Osteocyte (in vitro differentiated cells): ENCODE data around the gene TTI1. TPM values are rescaled to one million over a fixed set of nuclear protein-coding genes. Genes with fewer than 3 reads are reported as not detected.

ENCODE experiments used
- DNase-seq: peaks from one replicate; pipeline ENCODE4 v3.0.0; 2021; ENCODE audit warnings: mixed read lengths; ENCODE audit not compliant: unreplicated experiment; ENCODE audit errors: extremely low spot score
- H3K27ac Mint-ChIP-seq: one replicate; pipeline ENCODE4 v1.8.0; 2021; ENCODE audit warnings: mild to moderate bottlenecking, mixed read lengths; ENCODE audit not compliant: unreplicated experiment
- H3K27me3 Mint-ChIP-seq: one replicate; pipeline ENCODE4 v1.8.0; 2021; ENCODE audit warnings: mixed read lengths; ENCODE audit not compliant: unreplicated experiment
- H3K36me3 Mint-ChIP-seq: one replicate; pipeline ENCODE4 v1.8.0; 2021; ENCODE audit warnings: mixed read lengths; ENCODE audit not compliant: unreplicated experiment
- H3K4me1 Mint-ChIP-seq: one replicate; pipeline ENCODE4 v1.8.0; 2021; ENCODE audit warnings: mixed read lengths; ENCODE audit not compliant: unreplicated experiment
- H3K4me3 Mint-ChIP-seq: one replicate; pipeline ENCODE4 v1.8.0; 2021; ENCODE audit warnings: mild to moderate bottlenecking, moderate library complexity, mixed read lengths; ENCODE audit not compliant: unreplicated experiment
- H3K9me3 Mint-ChIP-seq: one replicate; pipeline ENCODE4 v1.8.0; 2021; ENCODE audit warnings: mixed read lengths; ENCODE audit not compliant: unreplicated experiment
- CTCF ChIP-seq: fragments of 200-600 bp; sonication (generic); IDR thresholded peaks from 2 replicates; pipeline ENCODE4 v1.5.0; 2021; ENCODE audit warnings: antibody characterized with exemption, mild to moderate bottlenecking, moderate library complexity
- total RNA-seq: library from RNA; stranded (reverse); gene quantifications from 2 replicates; pipeline ENCODE4 v1.2.1, GENCODE V29; 2021

Gene TTI1
- total RNA-seq, 1 donor from 2014 or later, result 16.2 TPM

DNA sequence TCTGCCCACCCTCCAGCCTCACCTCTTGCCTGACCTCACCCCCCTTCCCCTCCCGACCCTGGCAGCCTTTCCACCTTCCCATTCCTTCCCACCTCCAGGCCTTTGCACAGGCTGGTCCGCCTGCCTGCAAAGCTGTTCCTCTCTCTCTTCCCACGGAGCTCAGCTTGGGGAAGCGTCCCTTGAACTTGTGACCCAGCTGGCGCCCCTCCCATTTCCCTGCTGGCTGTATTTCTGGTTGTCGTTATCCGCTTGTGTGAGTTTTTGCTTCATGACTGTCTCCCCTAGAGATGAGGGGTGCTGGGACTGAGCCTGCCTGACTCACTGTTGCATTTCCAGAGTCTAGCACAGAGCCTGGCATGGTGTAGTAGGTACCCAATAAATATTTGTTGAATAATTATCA is 97.8 kb downstream of the TTI1 start:
- Mint-ChIP-seq H3K4me1 (no peaks in the 10 kb centered on the region), H3K27me3 (no peaks in the 10 kb centered on the region), H3K36me3 (peaks cover 6% of the 10 kb centered on the region), H3K4me3 (no peak overlapping the region), H3K9me3 (no peaks in the 10 kb centered on the region), H3K27ac (no peak overlapping the region)
- DNase-seq, result no peak
- no peak for TF ChIP-seq CTCF

- no peaks in the 10 kb centered on the region for H3K4me1 Mint-ChIP-seq
- no peak for DNase-seq
- no peaks in the 10 kb centered on the region for H3K27me3 Mint-ChIP-seq
- no peaks in the 10 kb centered on the region for H3K9me3 Mint-ChIP-seq
- no peak overlapping the region for H3K4me3 Mint-ChIP-seq
- H3K36me3 Mint-ChIP-seq, result peaks cover 8% of the 10 kb centered on the region
- TF ChIP-seq CTCF, result no peak
- H3K27ac Mint-ChIP-seq, result no peak overlapping the region
These were observed 98.5 kb downstream of the TTI1 start for GRCh38 chr20:37934634-37935375.

DNA sequence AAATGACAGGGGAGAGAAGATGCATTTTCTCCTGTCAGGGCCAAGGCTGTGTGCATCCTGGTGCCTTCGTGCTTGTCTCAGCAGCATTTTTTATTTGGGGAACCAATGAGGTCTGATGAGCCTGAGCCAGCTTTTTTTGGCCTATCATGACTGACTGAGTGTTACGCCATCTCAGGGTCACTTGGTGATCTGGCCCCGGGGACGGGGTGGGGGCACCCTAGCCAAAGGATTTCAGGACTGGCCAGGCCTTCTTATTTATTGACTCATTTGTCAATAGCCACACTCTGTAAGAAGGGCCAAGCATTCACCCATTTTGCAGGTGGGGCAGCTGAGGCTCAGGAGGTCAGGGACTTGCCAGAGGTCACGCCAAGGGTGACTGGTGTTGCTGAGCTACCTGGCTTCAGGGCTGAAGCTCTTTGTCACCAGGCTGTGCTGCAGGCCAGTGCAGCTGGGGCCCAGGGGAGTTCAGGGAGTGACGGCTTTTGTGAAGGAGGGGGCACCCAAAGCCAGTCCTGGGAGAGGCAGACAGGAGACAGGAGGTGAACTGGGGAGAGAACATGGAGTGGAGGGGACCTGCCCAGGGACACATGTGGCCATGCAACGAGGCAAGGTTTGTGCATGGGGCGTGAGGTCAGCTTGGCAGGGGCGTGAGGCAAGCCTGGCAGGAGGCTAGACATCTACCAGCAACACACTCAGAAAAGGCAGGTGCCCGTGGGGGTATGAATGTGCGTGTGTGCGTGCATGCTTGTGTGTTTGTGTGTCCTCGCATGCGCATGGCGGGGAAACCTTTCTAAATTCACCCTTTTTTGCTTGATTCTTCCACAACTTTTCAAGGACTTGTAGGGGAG is 99.2 kb downstream of the TTI1 start:
- Mint-ChIP-seq H3K27ac (no peak overlapping the region), H3K36me3 (peaks cover 6% of the 10 kb centered on the region), H3K4me1 (no peaks in the 10 kb centered on the region), H3K4me3 (no peak overlapping the region), H3K27me3 (peaks cover 4% of the 10 kb centered on the region), H3K9me3 (no peaks in the 10 kb centered on the region)
- TF ChIP-seq CTCF, result no peak
- no peak for DNase-seq

Other genes with a start within 250 kb of the TTI1 start
- 14.6 and 14.7 TPM in 2 replicates for gene VSTM2L, start 130.3 kb downstream of the TTI1 start, total RNA-seq
- 26.9 and 28.5 TPM in 2 replicates for gene RPRD1B, start 290 bp upstream of the TTI1 start, total RNA-seq
- gene TGM2, start 131.8 kb upstream of the TTI1 start, total RNA-seq, result 29.2 and 32.7 TPM in 2 replicates
- 50.2 and 60.6 TPM in 2 replicates for gene KIAA1755, start 227.3 kb upstream of the TTI1 start, total RNA-seq